CD4-positive, alpha-beta T cell treated with Interleukin-4 for 1 hour (primary cell): ENCODE measurements around the gene PTH2.
"Not testable (repeated sequence)": the region's sequence is repeated elsewhere in the genome, so short reads cannot be mapped to it uniquely, and the experiment has no call there.

ENCODE experiments used
- DNase-seq, 2 donors: peaks; one replicate each; pipeline ENCODE4 v3.0.0-alpha.2; 2020 to 2022

The PTH2 gene

GRCh38 chr19:49423071-49423984 is at the start of gene PTH2:
Gene PTH2 (minus strand): TSS chr19:49423441. CDS start chr19:49423339, 102 bp downstream.
- DNase-seq: no peak

GRCh38 chr19:49472936-49473335 is 49.7 kb upstream of the PTH2 start:
- no peak for DNase-seq

GRCh38 chr19:49470615-49470978 is 47.4 kb upstream of the PTH2 start:
- DNase-seq: no peak

GRCh38 chr19:49469828-49470614 is 46.8 kb upstream of the PTH2 start:
- peak; percentile 93 to 95 for DNase-seq

GRCh38 chr19:49468746-49469447 is 45.7 kb upstream of the PTH2 start:
- DNase-seq: peak; percentile 98

GRCh38 chr19:49468199-49468598 is 45.0 kb upstream of the PTH2 start:
- no peak for DNase-seq

GRCh38 chr19:49465371-49465770 is 42.1 kb upstream of the PTH2 start:
- DNase-seq: no peak

- no peak for DNase-seq
Observed at GRCh38 chr19:49463960-49464740, 40.9 kb upstream of the PTH2 start.

GRCh38 chr19:49462492-49462891 is 39.3 kb upstream of the PTH2 start:
- DNase-seq: no peak

GRCh38 chr19:49461656-49462055 is 38.4 kb upstream of the PTH2 start:
- DNase-seq: no peak

- not testable (repeated sequence) for DNase-seq
Observed at GRCh38 chr19:49461130-49461529, 37.9 kb upstream of the PTH2 start.

GRCh38 chr19:49459388-49459787 is 36.1 kb upstream of the PTH2 start:
- no peak for DNase-seq

- no peak for DNase-seq
Observed at GRCh38 chr19:49458567-49458903, 35.3 kb upstream of the PTH2 start.

GRCh38 chr19:49456326-49456725 is 33.1 kb upstream of the PTH2 start:
- DNase-seq: no peak

GRCh38 chr19:49455773-49456172 is 32.5 kb upstream of the PTH2 start:
- DNase-seq: no peak

- peak in 1 of 2 donors; percentile 40 for DNase-seq
Observed at GRCh38 chr19:49453757-49454240, 30.6 kb upstream of the PTH2 start.

GRCh38 chr19:49453013-49453756 is 29.9 kb upstream of the PTH2 start, which contains the start of gene ALDH16A1:
Gene ALDH16A1 (plus strand): TSS chr19:49453225. CDS start chr19:49453332, 107 bp downstream.
- DNase-seq: peak; percentile 98

- DNase-seq: peak; percentile 98
Observed at GRCh38 chr19:49451430-49452181, 28.4 kb upstream of the PTH2 start, which contains the start of gene PIH1D1. Gene PIH1D1 (minus strand): TSS chr19:49451814. CDS start chr19:49451574, 240 bp downstream.

- no peak for DNase-seq
Observed at GRCh38 chr19:49450405-49450804, 27.2 kb upstream of the PTH2 start.

- no peak for DNase-seq
Observed at GRCh38 chr19:49448432-49448786, 25.2 kb upstream of the PTH2 start.
